Loucy (cell line): Measurements from ENCODE around the gene ENTPD8.

ENCODE experiments used
- H2AFZ ChIP-seq: fragments of 200-600 bp; sonication (generic); 2 replicates; pipeline ENCODE4 v1.6.0; 2016; ENCODE audit warnings: antibody characterized with exemption, mild to moderate bottlenecking, low read length, moderate library complexity
- H3F3A ChIP-seq: fragments of 200-600 bp; 2 replicates; pipeline ENCODE4 v1.6.0; 2016; ENCODE audit warnings: antibody characterized with exemption, low read depth, mild to moderate bottlenecking
- H3K27me3 ChIP-seq: fragments of 200-600 bp; sonication (generic); 2 replicates; pipeline ENCODE4 v1.6.1; 2014; ENCODE audit warnings: low read length, mild to moderate bottlenecking; ENCODE audit not compliant: insufficient read depth, poor library complexity, severe bottlenecking
- H3K36me3 ChIP-seq: fragments of 200-600 bp; sonication (generic); 2 replicates; pipeline ENCODE4 v1.6.1; 2016; ENCODE audit warnings: low read length; ENCODE audit not compliant: insufficient read depth
- H3K4me1 ChIP-seq: fragments of 200-600 bp; sonication (generic); 2 replicates; pipeline ENCODE4 v1.5.1; 2014; ENCODE audit warnings: low read length, mild to moderate bottlenecking; ENCODE audit not compliant: insufficient read depth, poor library complexity, severe bottlenecking
- H3K4me2 ChIP-seq: fragments of 200-600 bp; sonication (generic); 2 replicates; pipeline ENCODE4 v1.6.0; 2014; ENCODE audit warnings: antibody characterized with exemption, low read length, low read depth, mild to moderate bottlenecking; ENCODE audit not compliant: poor library complexity, severe bottlenecking
- H3K4me3 ChIP-seq: fragments of 200-600 bp; sonication (generic); 2 replicates; pipeline ENCODE4 v1.5.1; 2014; ENCODE audit warnings: low read length, mild to moderate bottlenecking, mixed read lengths; ENCODE audit not compliant: poor library complexity, severe bottlenecking
- H3K79me2 ChIP-seq: fragments of 200-600 bp; sonication (generic); 2 replicates; pipeline ENCODE4 v1.6.1; 2014; ENCODE audit warnings: low read length; ENCODE audit not compliant: insufficient read depth
- H3K9ac ChIP-seq: fragments of 200-600 bp; sonication (generic); 2 replicates; pipeline ENCODE4 v1.6.0; 2014; ENCODE audit warnings: mild to moderate bottlenecking, low read depth, low read length, moderate library complexity; ENCODE audit not compliant: poor library complexity, severe bottlenecking
- H3K9me2 ChIP-seq: fragments of 200-600 bp; sonication (generic); replicated peaks from 2 replicates; pipeline ENCODE4 v1.6.1; 2016; ENCODE audit warnings: low read depth, low read length, mixed read lengths
- H3K9me3 ChIP-seq: fragments of 200-600 bp; sonication (generic); 2 replicates; pipeline ENCODE4 v1.6.1; 2014; ENCODE audit warnings: mild to moderate bottlenecking, antibody characterized with exemption, low read length, low read depth; ENCODE audit not compliant: insufficient read depth
- H4K20me1 ChIP-seq: fragments of 200-600 bp; sonication (generic); 2 replicates; pipeline ENCODE4 v1.6.0; 2014; ENCODE audit warnings: antibody characterized with exemption, low read length, mild to moderate bottlenecking; ENCODE audit not compliant: insufficient read depth, poor library complexity, severe bottlenecking
- EZH2phosphoT487 ChIP-seq: fragments of 200-600 bp; IDR thresholded peaks from 2 replicates; pipeline ENCODE4 v1.6.1; 2018; ENCODE audit warnings: antibody characterized with exemption, mild to moderate bottlenecking, moderate library complexity, borderline replicate concordance
- TF ChIP-seq, protein P1 (sequence below): fragments of 200-600 bp; sonication (generic); conservative IDR thresholded peaks from 2 replicates; pipeline ENCODE4 v1.5.1; 2014; ENCODE audit warnings: mild to moderate bottlenecking, antibody characterized with exemption, low read length

ENTPD8 gene

GRCh38 chr9:137477778-137478612 is 36.8 kb upstream of the ENTPD8 start:
- Histone ChIP-seq H3K36me3 (no peaks in the 10 kb centered on the region), H3K4me2 (no peak overlapping the region), H4K20me1 (no peaks in the 10 kb centered on the region), H3K9ac (no peak overlapping the region), H3K79me2 (no peaks in the 10 kb centered on the region), H3K4me3 (no peak overlapping the region), H3K9me3 (peaks cover 26% of the 10 kb centered on the region; the same call in 1 of the 2 replicates), H3K9me2 (no peaks in the 10 kb centered on the region), H2AFZ (no peak overlapping the region), H3F3A (no peaks in the 10 kb centered on the region), H3K27me3 (no peaks in the 10 kb centered on the region), H3K4me1 (no peaks in the 10 kb centered on the region)
- TF ChIP-seq, protein P1, sequence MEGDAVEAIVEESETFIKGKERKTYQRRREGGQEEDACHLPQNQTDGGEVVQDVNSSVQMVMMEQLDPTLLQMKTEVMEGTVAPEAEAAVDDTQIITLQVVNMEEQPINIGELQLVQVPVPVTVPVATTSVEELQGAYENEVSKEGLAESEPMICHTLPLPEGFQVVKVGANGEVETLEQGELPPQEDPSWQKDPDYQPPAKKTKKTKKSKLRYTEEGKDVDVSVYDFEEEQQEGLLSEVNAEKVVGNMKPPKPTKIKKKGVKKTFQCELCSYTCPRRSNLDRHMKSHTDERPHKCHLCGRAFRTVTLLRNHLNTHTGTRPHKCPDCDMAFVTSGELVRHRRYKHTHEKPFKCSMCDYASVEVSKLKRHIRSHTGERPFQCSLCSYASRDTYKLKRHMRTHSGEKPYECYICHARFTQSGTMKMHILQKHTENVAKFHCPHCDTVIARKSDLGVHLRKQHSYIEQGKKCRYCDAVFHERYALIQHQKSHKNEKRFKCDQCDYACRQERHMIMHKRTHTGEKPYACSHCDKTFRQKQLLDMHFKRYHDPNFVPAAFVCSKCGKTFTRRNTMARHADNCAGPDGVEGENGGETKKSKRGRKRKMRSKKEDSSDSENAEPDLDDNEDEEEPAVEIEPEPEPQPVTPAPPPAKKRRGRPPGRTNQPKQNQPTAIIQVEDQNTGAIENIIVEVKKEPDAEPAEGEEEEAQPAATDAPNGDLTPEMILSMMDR = no peak
- TF ChIP-seq EZH2phosphoT487 = no peak

- H4K20me1 ChIP-seq = no peaks in the 10 kb centered on the region
- H3K9me2 ChIP-seq = no peaks in the 10 kb centered on the region
- no peak overlapping the region for H3K4me3 ChIP-seq
- H3K9ac ChIP-seq = no peak overlapping the region
- no peaks in the 10 kb centered on the region for H3F3A ChIP-seq
- no peak for TF ChIP-seq EZH2phosphoT487
- TF ChIP-seq, protein P1 = no peak
- H3K79me2 ChIP-seq = no peaks in the 10 kb centered on the region
- H3K36me3 ChIP-seq = no peaks in the 10 kb centered on the region
- H3K9me3 ChIP-seq = peaks cover 27% of the 10 kb centered on the region; the same call in 1 of the 2 replicates
- H3K27me3 ChIP-seq = no peaks in the 10 kb centered on the region
- no peak overlapping the region for H3K4me2 ChIP-seq
- H3K4me1 ChIP-seq = no peaks in the 10 kb centered on the region
- no peak overlapping the region for H2AFZ ChIP-seq
These were observed 35.7 kb upstream of the ENTPD8 start for GRCh38 chr9:137476856-137477255.

GRCh38 chr9:137475666-137476065 is 34.5 kb upstream of the ENTPD8 start:
- Histone ChIP-seq H4K20me1 (no peaks in the 10 kb centered on the region), H3K9me2 (no peaks in the 10 kb centered on the region), H3K36me3 (no peaks in the 10 kb centered on the region), H3K79me2 (no peaks in the 10 kb centered on the region), H3K27me3 (no peaks in the 10 kb centered on the region), H3K4me2 (no peak overlapping the region), H3K4me1 (peaks cover 5% of the 10 kb centered on the region), H3F3A (no peaks in the 10 kb centered on the region), H2AFZ (no peak overlapping the region), H3K9me3 (peaks cover 27% of the 10 kb centered on the region; the same call in 1 of the 2 replicates), H3K9ac (no peak overlapping the region), H3K4me3 (no peak overlapping the region)
- TF ChIP-seq, protein P1 = no peak
- no peak for TF ChIP-seq EZH2phosphoT487
